Measurements from ENCODE around the gene ULBP1.
"Not testable (repeated sequence)": the region's sequence is repeated elsewhere in the genome, so short reads cannot be mapped to it uniquely, and the experiment has no call there.

Gene ULBP1

GRCh38 chr6:149939909-149940671 lies 23.7 kb upstream of the ULBP1 start:
- DNase-seq (ENCODE audit: low read depth) = no peak
- H3K4me3 ChIP-seq (ENCODE audit: control insufficient read depth, low read depth, low read length) = no peak overlapping the region
- TF ChIP-seq CTCF (IDR thresholded peaks at IDR 0.05; ENCODE audit: control insufficient read depth, insufficient read depth, low read depth, low read length, missing control alignments) = no peak

- no peak for TF ChIP-seq CTCF (IDR thresholded peaks at IDR 0.05; ENCODE audit: control insufficient read depth, insufficient read depth, low read depth, low read length, missing control alignments)
- no peak for DNase-seq (ENCODE audit: low read depth)
- H3K4me3 ChIP-seq (ENCODE audit: control insufficient read depth, low read depth, low read length) = no peak overlapping the region
These were observed 23.1 kb upstream of the ULBP1 start for GRCh38 chr6:149940672-149940982.

GRCh38 chr6:149941583-149942460 lies 21.9 kb upstream of the ULBP1 start, which contains the start of gene ULBP2:
Gene ULBP2 (plus strand): TSS chr6:149942014. CDS start chr6:149942073, 59 bp downstream.
- H3K4me3 ChIP-seq (ENCODE audit: control insufficient read depth, low read depth, low read length) = peak within 1 kb of the TSS; percentile 98
- peak; percentile 81 for DNase-seq (ENCODE audit: low read depth)
- no peak for TF ChIP-seq CTCF (IDR thresholded peaks at IDR 0.05; ENCODE audit: control insufficient read depth, insufficient read depth, low read depth, low read length, missing control alignments)

GRCh38 chr6:149942461-149942829 lies 21.3 kb upstream of the ULBP1 start:
- no peak for TF ChIP-seq CTCF (IDR thresholded peaks at IDR 0.05; ENCODE audit: control insufficient read depth, insufficient read depth, low read depth, low read length, missing control alignments)
- no peak for DNase-seq (ENCODE audit: low read depth)
- H3K4me3 ChIP-seq (ENCODE audit: control insufficient read depth, low read depth, low read length) = peak overlapping the region; percentile 98

GRCh38 chr6:149943321-149943720 lies 20.4 kb upstream of the ULBP1 start:
- not testable (repeated sequence) for DNase-seq (ENCODE audit: low read depth); H3K4me3 ChIP-seq (ENCODE audit: control insufficient read depth, low read depth, low read length)

GRCh38 chr6:149945276-149945675 lies 18.5 kb upstream of the ULBP1 start:
- DNase-seq (ENCODE audit: low read depth); H3K4me3 ChIP-seq (ENCODE audit: control insufficient read depth, low read depth, low read length): not testable (repeated sequence)

GRCh38 chr6:149946631-149947030 lies 17.1 kb upstream of the ULBP1 start:
- H3K4me3 ChIP-seq (ENCODE audit: control insufficient read depth, low read depth, low read length); DNase-seq (ENCODE audit: low read depth): not testable (repeated sequence)

- DNase-seq (ENCODE audit: low read depth) = not testable (repeated sequence)
These were observed 16.2 kb upstream of the ULBP1 start for GRCh38 chr6:149947533-149947932.

More at GRCh38 chr6:149947533-149947932, 16.2 kb upstream of the ULBP1 start:
- not testable (repeated sequence) for H3K4me3 ChIP-seq (ENCODE audit: control insufficient read depth, low read depth, low read length)

All from AG09309 (cell line).